Liver (tissue), 9 donors: ENCODE measurements around the gene IGF2R. TPM values are rescaled to one million over a fixed set of nuclear protein-coding genes. Genes with fewer than 3 reads are reported as not detected.

Experiments
- DNase-seq: peaks from one replicate; pipeline ENCODE4 v3.0.0-alpha.2; 2017; ENCODE audit warnings: low spot score
- H3K27ac ChIP-seq, 2 donors: one replicate each; pipeline ENCODE4 v1.7.0; 2013; ENCODE audit warnings: inconsistent platforms in 2 of 2, low read length in 2 of 2, control low read depth in 1 of 2, low read depth in 1 of 2, mild to moderate bottlenecking in 1 of 2
- H3K27me3 ChIP-seq, 4 donors: one replicate each; pipeline versions ENCODE4 v1.6.1 to v1.7.0; 2013; ENCODE audit warnings: low read length in 3 of 4, inconsistent platforms in 1 of 4, mild to moderate bottlenecking in 1 of 4, moderate library complexity in 1 of 4; ENCODE audit not compliant: control insufficient read depth in 4 of 4, insufficient read depth in 4 of 4
- H3K36me3 ChIP-seq, 4 donors: one replicate each; pipeline versions ENCODE4 v1.6.1 to v1.7.0; 2013; ENCODE audit warnings: low read length in 3 of 4, mild to moderate bottlenecking in 3 of 4, low read depth in 1 of 4, moderate library complexity in 1 of 4; ENCODE audit not compliant: control insufficient read depth in 4 of 4, insufficient read depth in 3 of 4
- H3K4me1 ChIP-seq, 4 donors: one replicate each; pipeline versions ENCODE4 v1.6.1 to v1.7.0; 2013; ENCODE audit warnings: low read length in 3 of 4, mild to moderate bottlenecking in 3 of 4, moderate library complexity in 1 of 4; ENCODE audit not compliant: control insufficient read depth in 4 of 4, insufficient read depth in 4 of 4
- H3K4me3 ChIP-seq, 3 donors: one replicate each; pipeline versions ENCODE4 v1.6.1 to v1.7.0; 2013; ENCODE audit warnings: low read length in 3 of 3, control low read depth in 1 of 3, low read depth in 1 of 3, mild to moderate bottlenecking in 1 of 3
- H3K9ac ChIP-seq, 2 donors: one replicate each; pipeline ENCODE4 v1.7.0; 2013; ENCODE audit warnings: low read length in 2 of 2, mild to moderate bottlenecking in 2 of 2, moderate library complexity in 2 of 2, control low read depth in 1 of 2, low read depth in 1 of 2
- H3K9me3 ChIP-seq, 4 donors: one replicate each; pipeline versions ENCODE4 v1.6.1 to v1.7.0; 2013; ENCODE audit warnings: low read length in 3 of 4; ENCODE audit not compliant: control insufficient read depth in 4 of 4
- ATF3 ChIP-seq: IDR thresholded peaks from 2 replicates; pipeline ENCODE4 v1.6.1; 2016; ENCODE audit warnings: antibody characterized with exemption
- CTCF ChIP-seq: fragments of 150-350 bp; IDR thresholded peaks from 2 replicates; pipeline ENCODE4 v1.5.1; 2017; ENCODE audit warnings: improper control_type of control experiment, low read depth, low read length; ENCODE audit not compliant: missing input control
- EGR1 ChIP-seq, 2 donors: IDR thresholded peaks; 2 replicates each; pipeline ENCODE4 v1.6.1; 2016 to 2018; ENCODE audit warnings: antibody characterized with exemption in 2 of 2, low read depth in 2 of 2
- FOXA1 ChIP-seq: IDR thresholded peaks from 2 replicates; pipeline ENCODE4 v1.6.1; 2016; ENCODE audit warnings: antibody characterized with exemption
- FOXA2 ChIP-seq: IDR thresholded peaks from 2 replicates; pipeline ENCODE4 v1.6.1; 2016; ENCODE audit warnings: antibody characterized with exemption
- GABPA ChIP-seq, 2 donors: IDR thresholded peaks in 1 of 2; conservative IDR thresholded peaks in 1 of 2; 2 replicates each; pipeline ENCODE4 v1.6.1; 2016; ENCODE audit warnings: antibody characterized with exemption in 2 of 2, mild to moderate bottlenecking in 1 of 2, moderate library complexity in 1 of 2
- HNF4A ChIP-seq, 2 donors: conservative IDR thresholded peaks; 2 replicates each; pipeline ENCODE4 v1.6.1; 2016; ENCODE audit warnings: antibody characterized with exemption in 2 of 2, mild to moderate bottlenecking in 2 of 2
- HNF4G ChIP-seq: IDR thresholded peaks from 2 replicates; pipeline ENCODE4 v1.6.1; 2016; ENCODE audit warnings: antibody characterized with exemption
- JUND ChIP-seq, 2 donors: IDR thresholded peaks; 2 replicates each; pipeline ENCODE4 v1.6.1; 2016; ENCODE audit warnings: antibody characterized with exemption in 2 of 2
- MAX ChIP-seq: IDR thresholded peaks from 2 replicates; pipeline ENCODE4 v1.6.1; 2016; ENCODE audit warnings: antibody characterized with exemption
- NR2F2 ChIP-seq: IDR thresholded peaks from 2 replicates; pipeline ENCODE4 v1.6.1; 2016; ENCODE audit warnings: antibody characterized with exemption
- RAD21 ChIP-seq, 2 donors: IDR thresholded peaks; 2 replicates each; pipeline ENCODE4 v1.6.1; 2016; ENCODE audit warnings: antibody characterized with exemption in 2 of 2, mild to moderate bottlenecking in 2 of 2
- REST ChIP-seq: IDR thresholded peaks from 2 replicates; pipeline ENCODE4 v1.6.1; 2016; ENCODE audit warnings: antibody characterized with exemption, mild to moderate bottlenecking
- SP1 ChIP-seq: IDR thresholded peaks from 2 replicates; pipeline ENCODE4 v1.6.1; 2018; ENCODE audit warnings: antibody characterized with exemption, mild to moderate bottlenecking
- TAF1 ChIP-seq: conservative IDR thresholded peaks from 2 replicates; pipeline ENCODE4 v1.6.1; 2016; ENCODE audit warnings: antibody characterized with exemption, mild to moderate bottlenecking
- YY1 ChIP-seq: IDR thresholded peaks from 2 replicates; pipeline ENCODE4 v1.6.1; 2016; ENCODE audit warnings: antibody characterized with exemption, mild to moderate bottlenecking
- ZBTB33 ChIP-seq: IDR thresholded peaks from 2 replicates; pipeline ENCODE4 v1.6.1; 2016; ENCODE audit warnings: antibody characterized with exemption
- WGBS: extraction: QIAGEN DNeasy Blood & Tissue Kit; methylation state at CpG from one replicate; pipeline ENCODE4 v1.1.7; 2013; 5-methylcytosine and 5-hydroxymethylcytosine counted together
- polyA plus RNA-seq, 2 donors: library from polyadenylated mRNA; stranded (reverse) in 1 of 2; unstranded in 1 of 2; fragments of 200-250 nt in 1 of 2; fragments of >200 nt in 1 of 2; fragmentation: Nextera tagmentation in 1 of 2; extraction: Ambion mirVana in 1 of 2; gene quantifications; one replicate each; pipeline versions ENCODE4 v1.2.1 to v1.2.3, GENCODE V29; 2013 to 2015
- total RNA-seq, 2 donors: library from RNA; depleted of rRNA; stranded (reverse); fragments of >200 nt; gene quantifications; one replicate each; pipeline ENCODE4 v1.2.3, GENCODE V29; 2014
- donor health status: healthy.
- donor health status: healthy.
- donor health status: healthy.
- donor health status: healthy.
- donor health status: healthy.

The IGF2R gene
- total and polyA plus RNA-seq, 4 donors = 16.6 to 84.9 (median 45.7) TPM

GRCh38 chr6:160022101-160022500, 53.2 kb downstream of the IGF2R start:
- peaks cover 0 to 24% (median 17%) of the 10 kb centered on the region in 4 donors for H3K36me3 ChIP-seq
- no peak overlapping the region for H3K27ac ChIP-seq
- H3K4me3 ChIP-seq = no peak overlapping the region
- H3K9ac ChIP-seq = no peak overlapping the region
- no peak for DNase-seq
- H3K9me3 ChIP-seq = no peaks in the 10 kb centered on the region
- 77% methylated on average over 1 of the region's 1 CpG for WGBS
- TF ChIP-seq EGR1 (IDR thresholded peaks at IDR 0.05; ENCODE audit: low read depth in 2 of 2) = no peak
- TF ChIP-seq NR2F2 = no peak
- TF ChIP-seq TAF1 = no peak
- TF ChIP-seq FOXA1 = no peak
- TF ChIP-seq SP1 = no peak
- TF ChIP-seq ZBTB33 = no peak
- no peak for TF ChIP-seq YY1
- TF ChIP-seq CTCF = no peak
- no peak for TF ChIP-seq ATF3
- no peak for TF ChIP-seq MAX
- TF ChIP-seq HNF4A (conservative IDR thresholded peaks at IDR 0.05) = no peak
- no peak for TF ChIP-seq GABPA (IDR thresholded peaks at IDR 0.05 in 1 of 2, conservative IDR thresholded peaks at IDR 0.05 in 1 of 2)
- TF ChIP-seq JUND (IDR thresholded peaks at IDR 0.05) = no peak
- TF ChIP-seq FOXA2 = no peak
- no peaks in the 10 kb centered on the region for H3K27me3 ChIP-seq
- no peaks in the 10 kb centered on the region for H3K4me1 ChIP-seq

GRCh38 chr6:160022793-160023192, 53.9 kb downstream of the IGF2R start:
- no peaks in the 10 kb centered on the region for H3K4me1 ChIP-seq
- no peak for TF ChIP-seq TAF1
- TF ChIP-seq HNF4G = no peak
- no peak for TF ChIP-seq FOXA2
- no peak for TF ChIP-seq MAX
- no peak for TF ChIP-seq ATF3
- no peak for TF ChIP-seq CTCF
- no peak for TF ChIP-seq NR2F2
- TF ChIP-seq REST = no peak
- no peak for TF ChIP-seq RAD21 (IDR thresholded peaks at IDR 0.05)
- no peak for TF ChIP-seq EGR1 (IDR thresholded peaks at IDR 0.05; ENCODE audit: low read depth in 2 of 2)
- H3K27me3 ChIP-seq = no peaks in the 10 kb centered on the region
- no peak overlapping the region for H3K4me3 ChIP-seq
- no peak overlapping the region for H3K27ac ChIP-seq
- no peak for DNase-seq
- 98% methylated on average over 3 of the region's 3 CpGs for WGBS
- H3K9me3 ChIP-seq = no peaks in the 10 kb centered on the region
- no peak overlapping the region for H3K9ac ChIP-seq
- H3K36me3 ChIP-seq = peaks cover 0 to 30% (median 23%) of the 10 kb centered on the region in 4 donors
